C4-2B (cell line): ENCODE data around the gene RSAD2.
"Not testable (repeated sequence)": the region's sequence is repeated elsewhere in the genome, so short reads cannot be mapped to it uniquely, and the experiment has no call there.

Experiments used
- H3K27ac ChIP-seq: fragments of 450-650 bp; 2 replicates; pipeline ENCODE4 v1.5.1; 2017
- ZFX ChIP-seq: fragments of 450-650 bp; IDR thresholded peaks from 2 replicates; pipeline ENCODE4 v1.6.1; 2017
- TF ChIP-seq, protein P1 (sequence below): fragments of 450-650 bp; conservative IDR thresholded peaks from 2 replicates; pipeline ENCODE4 v1.5.1; 2017; ENCODE audit warnings: mild to moderate bottlenecking

RSAD2 gene

DNA sequence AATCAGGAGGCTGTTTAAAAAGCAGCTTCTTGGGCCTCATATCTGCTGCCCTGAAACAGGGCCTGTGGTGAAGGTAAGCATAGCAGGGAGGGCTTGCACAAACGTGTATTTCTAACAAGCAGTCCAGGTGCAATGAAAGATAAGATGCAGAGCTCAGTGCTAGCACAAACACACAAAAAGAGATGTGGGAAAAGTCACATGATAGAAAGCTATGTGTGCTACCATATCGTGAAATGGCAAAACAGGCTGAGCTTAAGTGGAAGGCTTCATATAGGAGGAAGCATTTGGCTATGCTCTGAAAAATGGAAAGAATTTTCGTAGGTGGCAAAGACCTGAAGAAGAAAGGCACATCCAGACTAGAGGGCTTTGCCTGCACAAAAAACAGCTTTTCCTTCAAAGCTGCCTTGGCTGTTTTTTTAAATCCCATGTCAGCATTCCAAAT, 10.2 kb downstream of the RSAD2 start:
- TF ChIP-seq, protein P1, sequence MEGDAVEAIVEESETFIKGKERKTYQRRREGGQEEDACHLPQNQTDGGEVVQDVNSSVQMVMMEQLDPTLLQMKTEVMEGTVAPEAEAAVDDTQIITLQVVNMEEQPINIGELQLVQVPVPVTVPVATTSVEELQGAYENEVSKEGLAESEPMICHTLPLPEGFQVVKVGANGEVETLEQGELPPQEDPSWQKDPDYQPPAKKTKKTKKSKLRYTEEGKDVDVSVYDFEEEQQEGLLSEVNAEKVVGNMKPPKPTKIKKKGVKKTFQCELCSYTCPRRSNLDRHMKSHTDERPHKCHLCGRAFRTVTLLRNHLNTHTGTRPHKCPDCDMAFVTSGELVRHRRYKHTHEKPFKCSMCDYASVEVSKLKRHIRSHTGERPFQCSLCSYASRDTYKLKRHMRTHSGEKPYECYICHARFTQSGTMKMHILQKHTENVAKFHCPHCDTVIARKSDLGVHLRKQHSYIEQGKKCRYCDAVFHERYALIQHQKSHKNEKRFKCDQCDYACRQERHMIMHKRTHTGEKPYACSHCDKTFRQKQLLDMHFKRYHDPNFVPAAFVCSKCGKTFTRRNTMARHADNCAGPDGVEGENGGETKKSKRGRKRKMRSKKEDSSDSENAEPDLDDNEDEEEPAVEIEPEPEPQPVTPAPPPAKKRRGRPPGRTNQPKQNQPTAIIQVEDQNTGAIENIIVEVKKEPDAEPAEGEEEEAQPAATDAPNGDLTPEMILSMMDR: no peak
- TF ChIP-seq ZFX: no peak

DNA sequence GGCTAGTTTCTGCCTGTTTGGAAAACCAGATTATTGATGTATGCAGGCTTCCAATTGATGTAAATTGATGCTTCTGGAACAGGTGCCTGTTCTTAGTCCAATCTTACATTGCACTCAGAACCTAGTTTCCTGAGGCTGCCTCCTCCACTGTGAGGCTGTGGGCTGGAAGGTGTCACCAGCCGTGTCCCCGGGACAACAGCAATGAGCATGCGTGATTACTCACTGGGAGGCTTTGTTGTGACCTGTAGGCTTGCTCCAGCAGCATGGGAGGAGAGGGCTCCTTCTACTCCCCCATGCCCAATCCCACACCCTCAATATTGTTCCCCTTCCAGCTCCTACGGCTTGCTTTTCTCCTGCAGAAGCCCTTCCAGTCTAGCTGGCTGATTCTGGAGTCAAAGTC, 11.1 kb downstream of the RSAD2 start:
- TF ChIP-seq, protein P1: no peak
- TF ChIP-seq ZFX: no peak
- H3K27ac ChIP-seq: no peak overlapping the region

More for the DNA sequence above, 10.2 kb downstream of the RSAD2 start:
- H3K27ac ChIP-seq: no peak overlapping the region

DNA sequence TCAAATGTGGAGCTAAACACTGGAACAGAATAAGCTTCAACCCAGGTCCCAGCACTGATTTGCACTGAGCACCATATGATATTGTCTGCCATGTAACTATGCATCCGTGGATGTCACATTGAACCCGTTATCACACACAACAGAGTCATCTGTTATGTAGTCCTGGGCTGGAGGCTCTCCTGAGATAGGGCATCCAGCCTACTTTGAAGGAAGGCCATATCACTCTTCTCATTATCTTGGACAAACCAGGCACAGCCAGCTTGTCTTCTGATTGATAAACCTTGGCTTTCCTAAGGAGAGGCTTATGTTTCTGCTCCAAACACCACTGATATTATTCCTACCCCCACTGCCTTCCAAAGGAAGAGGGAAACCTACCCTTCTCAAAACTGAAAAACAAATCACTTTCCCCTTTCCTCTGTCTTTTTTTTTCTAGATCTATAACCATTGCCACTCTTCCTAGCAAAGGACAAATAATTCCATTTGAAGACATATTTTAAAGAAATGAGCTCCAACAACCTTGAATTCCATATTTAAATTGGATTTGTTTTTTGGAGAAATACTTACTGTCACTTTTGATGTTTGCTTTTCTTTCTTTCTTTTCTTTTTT, 16.4 kb downstream of the RSAD2 start:
- no peak for TF ChIP-seq ZFX
- TF ChIP-seq, protein P1: no peak
- no peak overlapping the region for H3K27ac ChIP-seq

DNA sequence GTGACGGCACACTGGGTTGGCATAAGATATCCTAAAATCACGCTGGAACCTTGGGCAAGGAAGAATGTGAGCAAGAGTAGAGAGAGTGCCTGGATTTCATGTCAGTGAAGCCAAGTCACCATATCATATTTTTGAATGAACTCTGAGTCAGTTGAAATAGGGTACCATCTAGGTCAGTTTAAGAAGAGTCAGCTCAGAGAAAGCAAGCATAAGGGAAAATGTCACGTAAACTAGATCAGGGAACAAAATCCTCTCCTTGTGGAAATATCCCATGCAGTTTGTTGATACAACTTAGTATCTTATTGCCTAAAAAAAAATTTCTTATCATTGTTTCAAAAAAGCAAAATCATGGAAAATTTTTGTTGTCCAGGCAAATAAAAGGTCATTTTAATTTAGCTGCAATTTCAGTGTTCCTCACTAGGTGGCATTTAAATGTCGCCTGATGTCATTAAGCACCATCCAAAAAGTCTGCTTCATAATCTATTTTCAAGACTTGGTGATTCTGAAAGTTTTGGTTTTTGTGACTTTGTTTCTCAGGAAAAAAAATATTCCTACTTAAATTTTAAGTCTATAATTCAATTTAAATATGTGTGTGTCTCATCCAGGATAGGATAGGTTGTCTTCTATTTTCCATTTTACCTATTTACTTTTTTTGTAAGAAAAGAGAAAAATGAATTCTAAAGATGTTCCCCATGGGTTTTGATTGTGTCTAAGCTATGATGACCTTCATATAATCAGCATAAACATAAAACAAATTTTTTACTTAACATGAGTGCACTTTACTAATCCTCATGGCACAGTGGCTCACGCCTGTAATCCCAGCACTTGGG, 19.6 kb downstream of the RSAD2 start:
- H3K27ac ChIP-seq: no peak overlapping the region
- TF ChIP-seq ZFX: no peak
- TF ChIP-seq, protein P1: peak; percentile 81

DNA sequence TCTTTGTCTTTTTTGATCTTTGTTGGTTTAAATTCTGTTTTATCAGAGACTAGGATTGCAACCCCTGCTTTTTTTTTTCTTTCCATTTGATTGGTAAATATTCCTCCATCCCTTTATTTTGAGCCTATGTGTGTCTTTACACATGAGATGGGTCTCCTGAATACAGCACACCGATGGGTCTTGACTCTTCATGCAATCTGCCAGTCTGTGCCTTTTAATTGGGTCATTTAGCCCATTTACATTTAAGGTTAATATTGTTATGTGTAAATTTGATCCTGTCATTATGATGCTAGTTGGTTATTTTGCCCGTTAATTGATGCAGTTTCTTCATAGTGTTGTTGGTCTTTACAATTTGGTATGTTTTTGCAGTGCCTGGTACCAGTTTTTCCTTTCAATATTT, 25.0 kb downstream of the RSAD2 start:
- H3K27ac ChIP-seq: not testable (repeated sequence)

DNA sequence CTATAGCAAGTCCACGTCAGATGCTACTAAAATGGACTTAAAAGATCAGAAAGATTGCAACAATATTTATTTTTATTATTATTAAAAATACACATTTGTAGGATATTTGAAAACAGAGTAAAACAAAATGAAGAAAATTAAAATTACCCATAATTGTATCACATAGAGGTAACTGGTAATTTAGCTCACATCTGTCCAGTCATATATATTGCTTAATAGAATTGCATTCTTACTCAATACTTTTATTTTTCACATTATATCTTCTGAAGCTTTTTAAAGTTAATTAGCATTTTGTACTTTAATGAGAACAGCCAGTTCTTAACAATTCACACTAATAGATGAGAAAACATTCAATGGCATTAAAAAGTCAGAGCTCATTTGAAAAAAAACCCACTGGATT, 28.1 kb downstream of the RSAD2 start:
- no peak for TF ChIP-seq ZFX
- TF ChIP-seq, protein P1: no peak
- H3K27ac ChIP-seq: no peak overlapping the region

DNA sequence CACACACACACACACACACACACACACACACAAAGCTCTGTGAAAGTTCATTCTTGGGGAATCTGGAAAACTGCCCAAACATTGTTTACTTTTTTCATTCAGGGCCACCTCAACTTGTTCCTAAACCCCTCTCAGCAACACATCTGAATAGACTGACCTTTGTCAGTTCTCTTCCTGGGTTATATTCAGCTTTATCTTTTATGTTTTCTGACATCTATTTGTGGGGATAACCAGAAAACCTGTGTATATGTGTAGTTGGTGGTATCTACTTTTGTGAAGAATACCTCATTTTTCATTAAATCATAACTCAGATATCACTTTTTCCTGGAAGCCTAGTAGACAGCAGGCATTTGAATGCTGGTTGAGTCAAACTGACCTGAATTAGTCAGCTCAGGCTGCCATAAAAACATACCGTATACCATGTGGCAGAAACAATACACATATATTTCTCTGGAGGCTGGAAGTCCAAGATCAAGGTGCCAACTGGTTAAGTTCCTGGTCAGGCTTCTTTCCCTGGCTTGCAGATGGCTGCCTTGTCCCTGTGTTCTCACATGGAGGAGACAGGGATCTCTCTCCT, 28.7 kb downstream of the RSAD2 start:
- no peak overlapping the region for H3K27ac ChIP-seq
- no peak for TF ChIP-seq ZFX
- TF ChIP-seq, protein P1: no peak
